HG03439 (cell line): ENCODE measurements around the gene RPS4Y1.

Experiments
- ATAC-seq: cut with Tn5 transposase; IDR thresholded peaks from one replicate; pipeline ENCODE4 v1.9.1; 2021; ENCODE audit warnings: mild to moderate bottlenecking, moderate library complexity; ENCODE audit not compliant: unreplicated experiment

Gene RPS4Y1

GRCh38 chrY:2874211-2874610 is 32.8 kb downstream of the RPS4Y1 start:
- no peak for ATAC-seq

DNA sequence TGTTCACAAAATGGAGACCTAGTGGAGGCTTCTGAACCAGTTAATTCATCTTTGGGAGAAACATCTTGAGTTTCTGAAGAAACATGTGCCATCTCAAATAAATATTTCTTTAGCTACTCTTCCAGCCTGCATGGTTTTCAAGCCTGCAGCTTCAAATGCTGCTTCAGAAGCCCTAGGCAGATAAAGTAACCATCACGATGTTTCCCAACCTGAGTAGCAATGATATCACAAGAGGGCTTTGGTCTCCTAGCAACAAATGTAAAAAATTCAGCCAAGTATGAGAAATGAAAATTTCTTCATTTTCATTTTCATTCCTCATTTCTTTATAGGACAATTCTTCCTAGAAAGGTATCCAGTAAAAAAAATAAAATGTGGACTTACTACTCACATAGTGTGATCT is 42.2 kb downstream of the RPS4Y1 start:
- no peak for ATAC-seq

- ATAC-seq: no peak
Observed at GRCh38 chrY:2885880-2886279, 44.5 kb downstream of the RPS4Y1 start.

DNA sequence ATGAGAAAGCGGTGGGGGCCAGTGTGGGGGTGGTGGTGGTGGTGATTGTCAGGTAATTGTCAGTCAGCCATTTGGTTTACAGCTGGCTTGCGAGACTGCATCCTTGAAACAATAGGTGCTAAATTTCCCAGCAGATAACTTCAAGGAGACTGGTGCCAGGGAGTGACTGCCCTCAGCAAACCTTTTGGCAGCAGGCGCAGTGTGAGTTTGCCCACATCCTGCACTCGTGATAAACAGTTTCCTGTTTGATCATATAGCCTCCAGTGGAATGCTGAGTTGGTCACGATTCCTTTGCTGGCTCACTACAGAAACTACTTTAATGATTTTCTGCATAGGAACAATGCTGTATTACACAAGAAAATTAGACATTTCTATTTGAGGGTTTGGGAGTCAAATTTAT is 46.0 kb downstream of the RPS4Y1 start:
- ATAC-seq: no peak

GRCh38 chrY:2887955-2888354 is 46.6 kb downstream of the RPS4Y1 start:
- peak; percentile 88 for ATAC-seq

- no peak for ATAC-seq
Observed at GRCh38 chrY:2893471-2893870, 52.1 kb downstream of the RPS4Y1 start.

GRCh38 chrY:2896050-2896449 is 54.6 kb downstream of the RPS4Y1 start:
- ATAC-seq: no peak

DNA sequence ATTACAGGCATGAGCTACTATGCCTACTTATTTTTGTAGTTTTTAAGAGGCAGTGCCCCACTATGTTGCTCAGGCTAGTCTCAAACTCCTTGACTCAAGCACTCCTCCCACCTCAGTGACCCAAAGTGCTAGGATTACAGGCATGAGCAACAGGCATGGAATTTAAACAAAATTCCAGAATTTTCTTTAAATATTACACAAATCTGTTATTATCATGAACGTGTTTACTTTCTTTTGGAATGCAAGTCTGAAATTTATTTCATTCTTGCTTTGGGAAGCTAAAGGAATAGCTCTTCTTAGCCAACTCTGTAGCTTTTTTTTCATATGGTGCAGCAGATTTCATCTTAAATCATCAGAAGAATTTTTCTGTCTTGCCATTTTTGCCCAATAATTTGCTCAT is 66.0 kb downstream of the RPS4Y1 start:
- no peak for ATAC-seq

- ATAC-seq: peak; percentile 79
Observed at GRCh38 chrY:2913066-2913815, 71.8 kb downstream of the RPS4Y1 start.
